Spleen (tissue), 7 donors: ENCODE measurements around the gene EDRF1.

ENCODE experiments used
- CTCF ChIP-seq, 11 experiments: fragments of 200-600 bp in 7 of 11; fragments of 450-650 bp in 4 of 11; sonication (generic) in 4 of 11; IDR thresholded peaks in 8 of 11; conservative IDR thresholded peaks in 3 of 11; 1 replicate in 7 of 11; 2 replicates in 4 of 11; pipeline versions ENCODE4 v1.4.0 to v1.8.0; 2016 to 2021; ENCODE audit warnings: antibody characterized with exemption in 11 of 11, inconsistent platforms in 4 of 11, mild to moderate bottlenecking in 1 of 11
- POLR2A ChIP-seq, 3 donors: fragments of 450-650 bp; IDR thresholded peaks; one replicate each; pipeline ENCODE4 v1.5.1; 2017; ENCODE audit warnings: antibody characterized with exemption in 3 of 3, mild to moderate bottlenecking in 1 of 3
- donor health status: DM: no; HTN: no; CAD: no; lungs with moderate emphysema.
- donor health status: DM: no; HTN: no; CAD: no.
- donor health status: DM: no; HTN: no; CAD: no.

- TF ChIP-seq POLR2A (IDR thresholded peaks at IDR 0.05): no peak
- TF ChIP-seq CTCF (IDR thresholded peaks at IDR 0.05 in 8 of 11, conservative IDR thresholded peaks at IDR 0.05 in 3 of 11): no peak
These were observed 56.1 kb downstream of the EDRF1 start, which contains the start of gene MMP21 for GRCh38 chr10:125775491-125776106.
